HG02678 (cell line): ENCODE measurements around the gene TMEM117.

ENCODE experiments used
- ATAC-seq: cut with Tn5 transposase; IDR thresholded peaks from one replicate; pipeline ENCODE4 v1.9.1; 2021; ENCODE audit warnings: mild to moderate bottlenecking, moderate library complexity; ENCODE audit not compliant: unreplicated experiment

TMEM117 gene

DNA sequence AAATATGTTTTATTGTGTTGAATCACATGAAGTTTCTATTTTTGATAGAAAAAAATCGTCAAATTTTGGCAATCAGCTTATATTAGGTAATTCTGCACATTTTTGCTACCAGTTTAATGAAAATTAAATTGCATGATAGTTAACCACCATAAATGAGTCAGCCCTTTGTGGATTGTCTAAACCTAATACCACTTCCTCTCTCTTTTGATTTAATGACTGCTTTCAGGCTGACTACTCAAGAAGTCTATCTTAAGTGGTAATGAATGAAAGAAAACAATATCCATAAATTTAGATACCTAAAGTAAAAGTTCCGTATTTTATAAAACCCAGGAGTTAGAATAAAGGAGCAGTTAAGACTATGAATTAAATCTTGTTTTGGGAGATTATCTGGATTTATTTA lies 450.5 kb downstream of the TMEM117 start:
- no peak for ATAC-seq

DNA sequence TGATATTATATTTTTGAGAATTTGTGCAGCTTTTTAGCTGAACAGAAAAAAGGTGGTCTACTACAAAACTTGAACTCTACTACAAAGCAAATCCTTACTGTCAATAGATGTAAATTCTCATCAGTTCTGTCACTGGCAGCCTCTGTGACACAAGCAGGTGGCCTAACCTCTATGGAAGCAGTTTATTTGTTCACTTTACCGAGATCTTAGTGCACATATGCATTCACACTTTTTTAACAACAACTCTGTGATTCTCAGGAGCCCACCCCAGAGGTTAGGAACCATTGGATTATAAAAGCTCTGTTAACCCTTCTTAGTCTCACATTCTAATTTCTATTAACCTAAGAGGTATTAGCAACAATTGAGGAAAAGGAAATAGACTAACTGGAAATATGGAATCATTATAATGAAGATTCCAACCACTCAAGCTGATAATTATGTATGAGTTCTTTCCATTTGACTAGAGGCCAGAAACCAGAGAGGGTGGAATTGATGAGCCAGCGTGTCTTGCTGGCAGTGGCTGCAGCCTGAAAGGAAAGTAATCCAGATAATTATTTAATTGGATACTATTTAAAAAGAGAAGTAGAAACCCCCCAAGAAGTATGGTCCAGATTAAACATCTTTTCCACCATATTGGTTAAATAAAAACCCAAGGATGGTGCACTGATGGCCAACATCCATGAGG lies 451.1 kb downstream of the TMEM117 start:
- ATAC-seq = no peak

DNA sequence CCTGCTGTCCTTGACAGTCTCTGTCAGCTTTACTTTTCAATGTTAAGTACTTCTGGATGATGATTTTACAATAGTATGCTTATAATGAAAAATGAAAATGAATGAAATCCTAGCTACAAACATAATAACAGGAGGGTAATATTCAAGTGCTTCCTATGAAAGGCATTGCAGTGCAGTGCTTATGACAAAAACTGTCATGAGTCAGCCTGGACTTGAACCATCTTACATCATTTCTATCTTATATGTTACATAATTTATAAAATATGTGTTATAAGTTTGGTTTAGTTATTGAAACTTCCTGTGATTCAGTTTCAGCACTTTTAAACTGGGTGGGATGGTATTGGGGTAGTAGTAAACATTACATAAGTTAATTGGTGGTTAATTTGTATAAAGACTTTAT lies 451.7 kb downstream of the TMEM117 start:
- ATAC-seq = no peak

- ATAC-seq = peak; percentile 92
Observed at GRCh38 chr12:44294649-44295048, 458.8 kb downstream of the TMEM117 start.

- ATAC-seq = no peak
Observed at GRCh38 chr12:44295958-44296623, 460.2 kb downstream of the TMEM117 start.

- no peak for ATAC-seq
Observed at GRCh38 chr12:44296624-44297197, 460.8 kb downstream of the TMEM117 start.

DNA sequence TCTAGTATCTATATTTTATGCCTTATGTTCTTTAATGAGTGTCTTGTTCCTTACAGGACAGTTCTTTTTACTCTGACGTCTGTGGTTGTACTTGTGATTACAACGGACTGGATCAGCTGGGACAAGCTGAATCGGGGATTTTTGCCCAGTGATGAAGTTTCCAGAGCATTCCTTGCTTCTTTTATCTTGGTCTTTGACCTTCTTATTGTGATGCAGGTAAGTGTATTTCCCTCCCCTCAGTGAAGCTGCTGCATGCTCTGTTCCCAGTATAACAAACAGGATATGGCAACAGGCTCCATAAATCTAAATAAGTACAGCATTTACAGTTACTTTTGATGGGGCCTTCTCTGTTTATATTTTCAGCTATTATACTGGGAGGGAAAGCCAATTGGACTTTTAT lies 463.6 kb downstream of the TMEM117 start:
- ATAC-seq = no peak

- no peak for ATAC-seq
Observed at GRCh38 chr12:44307506-44308168, 471.8 kb downstream of the TMEM117 start.

- ATAC-seq = no peak
Observed at GRCh38 chr12:44313188-44313587, 477.3 kb downstream of the TMEM117 start.

DNA sequence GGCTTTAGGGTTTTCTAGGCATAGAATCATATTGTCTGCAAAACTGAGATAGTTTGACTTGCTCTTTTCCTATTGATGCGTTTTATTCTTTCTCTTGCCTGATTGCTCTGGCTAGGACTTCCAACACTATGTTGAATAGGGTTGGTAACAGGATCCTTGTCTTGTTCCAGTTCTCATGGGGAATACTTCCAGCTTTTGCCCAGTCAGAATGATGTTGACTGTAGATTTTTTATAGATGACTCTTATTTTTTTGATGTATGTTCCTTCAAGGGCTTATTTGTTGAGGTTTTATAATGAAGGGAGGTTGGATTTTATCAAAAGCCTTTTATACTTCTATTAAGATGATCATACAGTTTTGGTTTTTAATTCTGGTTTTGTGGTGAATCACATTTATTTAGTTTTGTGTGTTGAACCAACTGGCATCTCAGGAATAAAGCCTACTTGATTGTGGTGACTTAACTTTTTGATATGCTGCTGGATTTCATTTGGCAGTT lies 478.2 kb downstream of the TMEM117 start:
- ATAC-seq = no peak

- peak; percentile 83 for ATAC-seq
Observed at GRCh38 chr12:44317651-44318126, 481.8 kb downstream of the TMEM117 start.

DNA sequence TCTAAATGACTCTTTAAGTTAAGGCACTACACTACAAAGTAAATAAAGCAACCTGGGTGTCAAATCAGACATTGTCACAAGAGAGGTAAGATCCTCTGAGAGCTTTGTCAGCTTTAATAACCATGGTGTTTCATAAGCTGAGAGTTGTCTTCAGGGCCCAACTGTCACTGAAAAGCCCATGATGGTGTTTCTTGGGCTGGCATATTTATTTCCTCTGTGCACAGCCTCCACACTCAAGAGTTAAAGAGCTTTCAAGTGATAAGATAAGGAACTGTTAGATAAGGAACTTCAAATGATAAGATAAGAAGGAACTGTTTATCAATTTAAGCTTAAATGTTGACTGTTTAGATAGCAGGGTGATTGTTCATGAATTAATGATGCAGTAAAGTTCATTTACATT lies 495.4 kb downstream of the TMEM117 start:
- ATAC-seq = no peak

- no peak for ATAC-seq
Observed at GRCh38 chr12:44334347-44334746, 498.5 kb downstream of the TMEM117 start.

- no peak for ATAC-seq
Observed at GRCh38 chr12:44335030-44335429, 499.1 kb downstream of the TMEM117 start.

DNA sequence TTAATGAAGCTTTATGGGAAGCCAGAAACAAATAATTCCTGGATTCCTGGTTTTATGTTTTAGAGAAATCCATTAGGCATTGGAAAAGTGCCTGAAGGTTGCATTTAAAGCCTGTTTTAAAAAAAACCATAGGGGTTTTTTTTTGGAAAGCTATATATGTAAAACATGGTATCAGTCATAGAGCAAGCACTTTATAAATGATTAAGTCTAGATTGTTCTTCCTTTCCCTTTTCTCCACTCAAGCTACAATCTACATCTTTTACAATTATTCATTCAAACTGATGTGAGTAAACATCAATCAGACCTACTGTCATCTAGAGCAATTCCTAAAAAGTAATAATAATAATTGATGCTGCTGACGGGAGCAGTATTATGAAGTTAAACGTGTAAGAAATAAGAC lies 500.7 kb downstream of the TMEM117 start:
- ATAC-seq = no peak

DNA sequence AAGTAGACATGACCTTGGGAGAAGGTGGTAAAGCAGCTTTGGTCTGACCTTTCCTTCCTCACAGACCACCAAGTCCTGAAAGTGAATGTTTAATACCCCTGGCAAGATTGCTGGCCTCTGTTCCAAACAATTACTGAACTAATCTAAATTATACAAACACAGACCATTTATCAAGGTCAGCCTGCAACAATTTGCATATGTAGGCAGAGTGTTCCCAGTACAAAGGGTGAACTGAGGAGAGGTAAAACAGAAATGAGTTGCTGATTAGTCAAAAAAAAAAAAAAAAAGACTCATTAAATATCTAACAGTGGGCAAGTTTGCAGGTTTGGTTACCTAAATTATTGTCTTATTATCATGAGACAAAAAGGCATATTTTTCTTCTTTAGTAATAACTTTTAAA lies 506.5 kb downstream of the TMEM117 start:
- no peak for ATAC-seq

DNA sequence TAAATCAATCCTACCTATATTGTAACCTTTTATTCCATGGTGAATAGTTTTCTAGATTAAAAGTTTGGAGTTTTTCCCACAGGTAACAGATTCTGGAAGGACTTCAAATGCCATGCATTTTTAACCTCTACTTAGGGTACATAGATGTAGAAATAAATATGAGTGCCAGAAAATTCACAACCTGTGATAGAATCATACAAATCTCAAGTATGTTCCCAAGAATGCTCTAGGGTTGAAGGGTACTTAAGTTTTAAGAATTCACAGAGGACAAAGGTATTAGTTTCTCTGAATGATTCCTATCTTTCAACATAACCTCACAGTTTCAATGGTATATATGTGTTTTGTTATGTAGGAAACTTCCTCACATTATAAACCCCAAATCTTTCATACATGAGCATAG lies 511.3 kb downstream of the TMEM117 start:
- no peak for ATAC-seq

DNA sequence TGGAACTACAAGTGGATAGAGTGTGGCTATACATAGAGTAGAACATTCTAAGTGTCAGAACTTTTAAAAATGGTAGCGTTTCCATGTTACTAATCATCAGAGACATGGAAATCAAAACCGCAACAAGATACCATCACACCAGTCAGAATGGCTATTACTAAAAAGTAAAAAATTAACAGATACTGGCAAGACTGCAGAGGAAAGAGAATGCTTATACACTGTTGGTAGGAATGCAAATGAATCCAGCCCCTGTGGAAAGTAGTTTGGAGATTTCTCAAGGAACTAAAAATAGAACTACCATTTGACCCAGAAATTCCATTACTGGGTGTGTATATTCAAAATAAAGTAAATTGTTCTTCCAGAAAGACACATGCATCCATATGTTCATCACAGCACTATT lies 521.6 kb downstream of the TMEM117 start:
- ATAC-seq = no peak

DNA sequence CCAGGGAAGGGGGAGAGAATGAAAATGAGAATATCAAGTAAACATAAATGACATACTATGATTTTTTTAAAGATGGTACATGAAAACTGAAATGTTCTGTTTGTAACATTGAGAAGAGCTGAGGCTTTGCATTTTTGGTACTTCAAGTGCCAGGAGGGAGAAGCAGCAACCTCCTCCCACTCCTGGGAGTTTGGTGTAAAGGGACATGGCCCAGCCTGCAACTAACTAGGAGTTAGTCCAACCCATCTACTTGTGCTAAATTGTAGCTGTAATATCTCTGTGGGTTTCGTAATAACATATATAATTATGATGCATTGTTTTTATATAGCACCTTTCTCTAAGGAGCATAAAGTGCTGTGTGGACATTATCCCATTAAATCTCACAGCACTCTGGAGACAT lies 522.8 kb downstream of the TMEM117 start:
- ATAC-seq = no peak

DNA sequence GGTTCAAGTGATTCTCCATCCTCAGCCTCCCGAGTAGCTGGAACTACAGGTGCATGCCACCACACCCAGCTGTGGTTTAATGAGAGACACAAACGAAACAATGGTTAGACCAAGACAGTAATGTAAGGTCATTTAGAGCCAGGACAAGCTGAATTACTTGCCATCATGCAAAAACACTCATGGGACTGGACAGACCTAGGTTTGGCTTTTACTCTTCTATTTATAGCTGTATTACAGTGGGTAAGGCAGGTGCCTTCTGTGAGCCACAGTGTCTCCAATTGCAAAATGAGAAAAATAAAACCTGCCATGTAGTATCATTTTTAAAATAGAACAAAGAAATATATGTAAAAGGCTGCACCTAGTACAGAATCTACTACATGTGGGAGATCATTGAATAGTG lies 527.1 kb downstream of the TMEM117 start:
- no peak for ATAC-seq

DNA sequence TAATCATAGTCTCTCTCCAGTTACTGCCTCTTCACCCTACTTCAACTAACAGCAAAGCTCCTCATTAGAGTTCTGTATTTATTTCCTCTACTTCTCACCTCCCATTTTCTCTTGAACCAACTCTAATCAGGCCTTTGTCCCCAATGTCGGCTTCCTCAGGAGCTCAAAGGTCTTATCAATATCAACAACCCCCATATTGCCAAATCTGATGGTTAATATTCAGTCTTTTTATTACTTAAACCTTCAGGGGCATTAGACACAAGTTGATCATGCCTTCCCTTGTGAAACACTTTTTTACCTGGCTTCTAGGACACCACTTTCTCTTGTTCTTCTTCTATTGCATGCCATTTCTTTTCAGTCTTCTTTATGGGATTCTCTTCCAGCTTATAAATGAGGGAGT lies 531.3 kb downstream of the TMEM117 start:
- no peak for ATAC-seq

DNA sequence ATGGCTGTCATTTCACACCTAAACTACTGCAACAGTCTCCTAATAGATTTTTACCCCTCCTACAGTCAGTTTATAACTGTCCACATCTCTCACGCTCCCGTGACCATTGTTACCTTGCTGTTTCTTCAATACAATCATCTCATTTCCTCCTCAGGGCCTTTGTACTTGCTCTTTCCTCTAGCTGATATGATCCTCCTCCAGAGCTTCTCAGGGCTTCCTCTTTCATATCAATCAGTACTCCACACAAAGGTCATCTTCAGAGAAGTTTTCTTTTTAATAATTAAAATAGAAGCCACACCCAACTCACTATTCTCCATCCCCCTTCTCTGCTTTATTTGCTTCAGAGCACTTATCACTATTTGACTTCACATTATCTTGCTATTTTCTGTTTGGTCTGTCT lies 532.0 kb downstream of the TMEM117 start:
- ATAC-seq = no peak
